GM19324 (cell line): ENCODE data around the gene ANGPTL2.

Experiments
- ATAC-seq: cut with Tn5 transposase; IDR thresholded peaks from one replicate; pipeline ENCODE4 v1.9.1; 2021; ENCODE audit warnings: mild to moderate bottlenecking, moderate library complexity; ENCODE audit not compliant: unreplicated experiment, low FRiP score

ANGPTL2 gene

GRCh38 chr9:127099664-127100063 is 22.8 kb downstream of the ANGPTL2 start:
- ATAC-seq = no peak

DNA sequence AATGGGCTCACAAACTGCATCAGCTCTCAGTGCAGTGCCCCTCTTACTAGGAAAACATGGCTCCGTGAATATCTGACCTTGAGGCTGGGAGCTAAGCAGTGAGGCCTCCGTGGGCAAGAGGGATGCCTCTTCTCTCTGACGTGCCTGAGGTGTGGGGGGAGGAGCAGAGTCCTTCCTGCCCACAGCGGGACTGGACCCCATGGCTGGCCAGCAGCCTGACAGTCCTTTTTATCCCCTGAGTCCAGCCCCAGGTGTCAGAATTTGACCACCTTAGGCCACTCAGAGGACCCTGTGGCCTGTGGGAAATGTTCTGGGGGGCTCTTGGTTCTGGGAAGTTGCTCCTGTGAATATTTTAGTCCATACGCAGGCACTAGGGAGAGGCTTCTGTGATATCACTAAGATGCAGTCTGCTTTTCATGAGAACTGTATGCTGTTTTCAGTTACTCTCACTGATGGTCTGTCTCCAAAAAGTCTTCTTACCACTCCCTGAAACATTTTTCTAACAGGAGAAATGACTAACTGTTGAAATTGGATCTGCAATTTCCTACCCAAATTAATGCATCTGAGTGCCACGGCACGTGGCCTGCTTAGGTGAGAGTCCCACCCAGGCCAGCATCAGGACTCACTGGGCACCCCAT is 23.4 kb downstream of the ANGPTL2 start:
- ATAC-seq = no peak

- no peak for ATAC-seq
These were observed 24.8 kb downstream of the ANGPTL2 start for GRCh38 chr9:127097683-127098082.

DNA sequence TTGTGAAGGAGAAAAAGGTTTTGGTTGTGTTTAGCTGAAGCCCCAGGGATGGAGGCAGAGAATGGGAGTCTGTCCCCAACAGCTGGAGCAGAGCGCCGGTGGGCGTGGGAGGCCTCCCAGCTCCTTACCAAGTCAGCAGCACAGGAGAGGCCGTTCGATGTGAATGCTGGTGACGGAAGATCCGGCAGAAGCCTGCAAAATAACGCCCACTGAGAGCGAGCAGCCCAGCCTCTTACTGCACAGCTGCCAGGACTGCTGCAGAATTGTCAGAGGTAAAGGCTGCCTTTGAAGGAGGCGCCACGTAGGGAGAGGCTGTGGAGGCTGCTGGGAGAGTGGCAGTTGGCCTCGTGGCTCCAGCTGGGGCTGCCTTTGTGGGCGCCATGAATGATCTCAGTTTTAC is 26.2 kb downstream of the ANGPTL2 start:
- no peak for ATAC-seq

- no peak for ATAC-seq
These were observed 27.0 kb downstream of the ANGPTL2 start for GRCh38 chr9:127095411-127095810.

DNA sequence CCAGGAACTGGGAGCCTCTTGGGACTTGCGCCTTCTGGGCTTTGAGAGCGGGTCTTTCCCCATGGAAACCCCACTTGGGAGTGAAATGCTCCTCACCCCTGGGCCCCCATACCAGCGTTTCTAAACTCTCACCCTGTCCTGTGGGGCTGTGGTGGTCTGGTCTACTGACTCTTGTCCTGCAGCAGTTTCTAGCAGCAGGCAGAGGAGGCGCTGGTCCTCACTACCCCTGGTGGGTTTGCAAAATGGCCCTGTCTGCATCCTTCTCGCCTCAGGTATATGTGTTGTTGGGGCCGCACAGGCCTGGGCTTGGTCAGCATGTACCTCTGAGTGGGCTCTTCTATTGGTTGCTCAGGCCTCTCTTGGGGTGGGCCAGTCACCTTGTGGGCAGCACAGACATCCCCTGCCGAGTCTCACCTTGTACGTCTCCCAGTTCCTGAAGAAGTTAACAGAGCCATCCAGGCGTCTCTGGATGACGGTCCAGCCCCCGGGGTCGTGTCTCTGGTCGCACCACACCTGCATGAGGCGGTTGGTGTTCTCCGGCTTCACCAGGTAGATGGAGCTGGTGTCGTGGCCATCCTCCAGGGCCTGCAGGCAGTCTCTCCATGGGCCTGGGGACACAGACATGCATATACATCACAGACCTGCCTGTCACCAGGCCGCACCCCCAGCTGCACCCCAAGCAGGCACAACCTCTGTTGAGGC is 29.0 kb downstream of the ANGPTL2 start:
- no peak for ATAC-seq

DNA sequence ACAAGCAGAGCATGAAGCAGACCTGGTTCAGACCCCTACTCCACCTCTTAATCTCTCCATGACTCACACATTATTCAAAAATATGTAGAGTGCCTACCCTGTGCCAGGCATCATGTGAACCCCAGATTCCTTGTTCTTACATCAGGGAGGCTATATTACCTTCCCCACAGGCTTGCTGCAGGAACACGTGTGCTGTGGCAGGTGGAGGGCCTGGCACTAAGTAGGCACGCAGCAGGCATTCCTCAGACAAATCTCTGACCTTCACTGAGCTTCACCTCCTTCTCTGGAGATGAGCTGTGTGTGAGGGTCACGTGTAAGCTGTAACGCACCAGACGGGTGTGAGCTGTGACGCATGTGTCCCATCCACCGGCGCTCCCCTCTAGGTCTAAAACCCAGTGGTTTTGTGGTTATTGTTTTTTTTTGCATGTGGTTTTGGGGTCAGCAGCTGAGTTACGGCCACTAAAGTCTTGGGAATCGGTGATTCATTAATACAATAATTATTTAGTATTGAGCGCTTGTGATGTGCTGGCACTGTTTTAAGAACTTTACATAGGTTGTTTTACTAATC is 30.3 kb downstream of the ANGPTL2 start:
- no peak for ATAC-seq

DNA sequence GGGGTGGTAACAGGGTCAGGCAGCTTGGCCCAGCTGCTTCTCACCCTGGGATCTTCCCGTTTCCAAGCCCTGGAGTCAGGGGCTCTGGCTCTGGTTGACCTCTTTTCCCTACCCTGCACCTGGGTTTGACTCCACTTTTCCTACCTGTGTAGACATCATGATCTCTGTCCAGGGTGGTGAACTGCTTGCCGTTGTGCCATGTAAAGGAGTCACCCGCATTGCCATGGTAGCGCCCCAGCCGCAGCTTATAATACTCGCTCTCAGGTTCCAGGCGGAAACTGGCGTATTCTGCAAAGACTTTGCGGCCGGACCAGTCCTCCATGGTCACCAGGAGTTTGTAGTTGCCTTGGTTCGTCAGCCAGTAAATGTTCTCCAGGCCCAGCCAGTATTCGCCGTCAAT is 30.9 kb downstream of the ANGPTL2 start:
- no peak for ATAC-seq

DNA sequence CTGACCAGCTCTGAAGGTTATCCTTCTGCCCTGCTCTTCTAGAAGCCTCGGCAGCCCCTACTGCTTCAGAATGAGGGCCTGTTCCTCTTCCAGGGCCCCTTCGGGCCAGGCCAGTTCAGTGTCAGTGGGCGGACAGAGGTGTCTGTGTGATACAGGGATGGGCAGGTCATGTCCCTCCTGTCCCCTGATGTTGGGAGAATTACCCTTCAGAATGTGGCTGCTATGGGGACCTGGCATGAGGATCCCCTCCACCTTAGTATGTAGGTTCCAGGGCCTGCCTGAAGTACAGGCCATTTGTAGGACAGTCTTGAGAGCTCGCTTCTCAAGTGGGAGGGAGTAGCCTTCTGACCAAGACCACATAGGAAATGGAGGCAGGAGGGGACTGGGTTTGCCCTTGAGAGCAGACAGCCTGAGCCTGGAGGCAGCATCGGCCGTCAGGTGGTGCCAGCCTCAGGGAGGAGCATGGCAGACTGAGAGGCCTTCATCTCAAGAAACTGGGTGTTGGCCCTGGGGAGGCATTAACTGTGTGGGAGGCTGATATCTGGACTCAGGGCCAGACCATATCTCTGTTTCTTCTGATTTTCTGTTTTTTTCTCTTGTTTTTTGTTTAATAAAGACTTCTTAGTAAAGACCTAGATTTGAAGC is 32.0 kb downstream of the ANGPTL2 start:
- no peak for ATAC-seq

DNA sequence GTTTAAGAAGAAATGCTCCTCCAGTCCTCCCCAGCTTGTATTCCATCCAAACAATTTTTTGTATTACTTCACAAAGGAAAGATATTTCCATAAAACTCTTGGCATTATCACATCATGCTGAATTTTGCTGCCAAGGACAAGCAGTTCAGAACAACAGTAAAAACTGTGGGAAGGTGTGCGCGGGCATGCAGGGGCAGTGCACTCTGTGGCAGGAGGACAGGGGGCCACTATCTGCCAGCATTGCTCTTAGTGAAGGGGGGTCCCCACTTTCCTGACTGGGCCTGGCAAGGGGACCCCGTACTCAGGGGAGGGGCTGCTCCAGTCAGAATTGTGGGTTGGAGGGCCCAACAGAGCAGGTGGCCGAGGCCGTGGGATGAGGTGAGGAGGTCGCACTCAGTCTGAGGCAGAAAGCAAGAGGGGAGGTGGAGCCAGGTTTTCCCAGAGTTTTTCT is 32.8 kb downstream of the ANGPTL2 start:
- ATAC-seq = no peak

DNA sequence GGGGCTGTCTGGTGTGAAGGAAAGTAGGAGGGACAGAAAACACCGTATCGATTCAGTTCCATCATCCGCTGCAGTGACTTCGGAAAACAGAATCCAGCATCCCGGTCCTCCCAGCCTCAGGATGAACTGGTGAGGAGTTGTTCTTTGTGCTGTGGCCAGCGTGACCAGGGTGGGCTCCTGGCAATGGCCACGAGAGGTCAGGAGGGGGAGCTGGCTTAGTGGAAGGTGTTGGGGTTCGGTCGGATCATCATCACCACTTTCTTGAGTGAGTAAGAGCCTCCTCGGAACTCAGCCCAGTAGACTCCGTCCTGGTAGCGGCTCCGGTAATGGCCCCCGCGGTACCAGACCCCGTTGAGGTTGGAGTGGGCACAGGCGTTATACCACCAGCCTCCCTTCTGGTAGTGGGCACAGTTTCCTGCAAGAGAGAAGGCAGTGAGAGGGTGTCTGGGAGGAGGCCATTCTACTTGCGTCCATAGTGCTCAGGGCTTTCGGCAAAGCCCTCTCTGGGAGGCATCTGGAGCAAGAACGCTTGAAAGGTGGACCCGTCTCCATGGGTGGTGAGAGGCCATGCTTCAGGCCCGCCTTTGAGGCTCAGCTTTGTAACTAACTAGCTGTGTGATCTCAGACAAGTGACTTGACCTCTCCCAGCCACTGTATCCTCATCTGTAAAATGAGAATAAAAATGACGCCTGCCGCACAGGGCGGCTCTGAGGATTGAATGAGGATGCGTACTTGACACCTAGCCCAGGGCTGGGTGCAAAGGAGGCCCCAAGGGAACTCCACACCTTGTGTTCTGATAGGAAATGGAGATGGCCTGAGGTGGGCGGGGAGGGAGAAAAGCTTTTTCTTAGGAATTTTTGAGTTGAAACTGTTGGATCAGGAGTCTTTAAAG is 33.5 kb downstream of the ANGPTL2 start:
- ATAC-seq = no peak

- ATAC-seq = no peak
These were observed 34.6 kb downstream of the ANGPTL2 start for GRCh38 chr9:127087836-127088235.

DNA sequence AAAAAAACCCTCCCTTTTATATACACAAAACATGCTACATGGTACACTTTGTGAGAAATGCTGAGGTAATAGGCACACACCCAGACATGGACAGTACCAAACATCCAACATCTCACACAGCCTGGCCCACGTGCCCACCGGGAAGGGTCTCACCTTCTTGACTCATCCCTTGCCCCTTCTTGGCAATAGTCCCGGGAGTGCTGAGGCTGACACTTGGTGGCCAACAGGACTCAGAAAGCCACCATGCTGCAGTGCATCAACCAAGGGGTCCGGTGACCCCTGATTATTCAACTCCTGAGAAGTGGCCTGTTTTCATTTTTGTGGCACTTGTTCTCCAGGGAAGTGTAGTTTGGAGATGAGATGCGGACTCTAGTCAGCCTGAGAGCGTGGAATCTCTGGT is 35.0 kb downstream of the ANGPTL2 start:
- no peak for ATAC-seq

GRCh38 chr9:127086771-127087170 is 35.7 kb downstream of the ANGPTL2 start:
- no peak for ATAC-seq

- ATAC-seq = no peak
These were observed 37.2 kb downstream of the ANGPTL2 start for GRCh38 chr9:127085186-127085585.

DNA sequence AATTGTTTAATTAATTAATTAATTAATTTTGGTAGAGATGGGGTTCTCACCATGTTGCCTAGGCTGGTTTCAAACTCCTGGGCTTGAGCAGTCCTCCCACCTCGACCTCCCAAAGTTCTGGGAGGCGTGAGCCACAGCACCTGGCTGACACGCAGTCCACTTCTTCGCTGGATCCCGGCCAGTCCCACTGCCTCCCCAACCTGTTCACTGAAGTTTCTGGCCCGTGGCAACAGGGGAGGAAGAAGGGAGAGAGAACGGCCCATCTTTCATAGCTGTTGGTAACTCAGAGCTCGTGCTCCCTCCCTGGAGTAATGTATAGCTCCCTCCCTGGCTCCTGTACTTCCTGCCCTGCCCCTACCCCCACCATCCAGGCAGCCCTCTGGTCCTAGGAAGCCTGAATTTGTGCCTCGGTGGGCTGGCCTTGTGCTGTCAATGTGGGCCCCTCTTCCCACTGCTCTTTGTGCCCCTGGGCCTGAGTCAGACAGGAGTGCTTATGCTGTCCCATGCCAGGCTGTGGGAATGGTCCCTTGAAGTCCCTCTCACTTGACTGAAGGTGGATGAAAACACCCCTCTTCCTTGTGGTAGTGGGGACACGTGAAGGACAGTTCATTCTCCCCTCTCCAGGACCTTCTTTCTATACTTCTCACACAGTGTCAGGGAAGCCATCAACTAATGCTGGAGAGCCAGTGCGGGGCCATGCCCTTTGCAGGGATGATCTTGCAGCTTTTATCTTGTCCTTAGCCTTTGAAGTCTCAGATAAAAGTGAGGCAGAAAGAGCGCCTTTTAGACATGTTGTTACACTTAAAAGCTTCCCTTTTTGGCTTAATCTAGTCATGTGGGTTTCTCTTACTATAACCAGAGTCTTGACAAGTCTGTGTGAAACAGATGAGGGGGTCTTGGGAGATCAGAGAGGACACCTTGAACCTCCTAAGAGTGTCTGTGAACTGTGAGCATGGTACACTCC is 38.1 kb downstream of the ANGPTL2 start:
- no peak for ATAC-seq

DNA sequence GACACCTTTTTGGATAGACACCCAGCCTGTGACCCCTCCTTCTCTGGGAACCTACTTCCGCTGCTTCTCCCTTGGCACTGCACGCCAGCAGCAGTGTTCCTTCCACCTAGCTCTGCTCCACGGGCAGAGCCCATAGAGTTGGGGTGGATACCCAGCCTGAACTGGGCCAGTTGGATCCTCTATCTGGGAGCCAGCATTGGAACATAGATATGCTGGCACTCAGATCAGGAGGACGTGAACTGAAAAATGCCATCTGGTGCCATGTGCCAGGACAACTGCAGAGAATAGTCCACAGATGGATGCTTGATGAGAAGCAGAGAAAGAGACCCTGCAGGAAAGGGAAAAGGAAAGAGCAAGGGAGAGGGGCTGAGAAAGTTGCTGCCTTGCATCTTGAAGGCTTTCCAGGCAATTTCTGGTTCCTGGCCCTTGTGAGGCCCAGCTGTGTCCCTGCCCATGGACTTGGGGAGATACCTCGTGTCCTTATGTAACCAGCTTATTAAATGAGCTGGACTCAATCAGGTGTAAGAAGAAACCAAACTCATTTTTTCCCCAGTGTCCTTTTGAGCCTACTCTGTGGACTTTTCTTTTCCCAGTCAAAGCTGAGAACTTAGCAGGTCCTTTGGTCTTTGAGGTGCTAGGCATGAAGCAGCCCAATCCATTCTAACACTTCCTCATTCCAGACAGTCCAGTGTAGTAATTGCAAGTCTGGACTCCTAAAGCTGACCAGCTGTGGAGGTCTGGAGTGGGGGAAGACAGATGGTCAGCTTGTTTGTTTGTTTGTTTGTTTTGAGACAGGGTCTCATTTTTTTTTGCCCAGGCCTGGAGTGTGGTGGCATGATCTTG is 39.1 kb downstream of the ANGPTL2 start:
- ATAC-seq = no peak
